SU-DHL-6 (cell line): Measurements from ENCODE around the gene ID4.

Experiments
- H2AFZ ChIP-seq: fragments of 200-600 bp; sonication (generic); 2 replicates; pipeline ENCODE4 v1.6.1; 2014; ENCODE audit warnings: low read depth, mild to moderate bottlenecking, moderate library complexity, mixed read lengths, antibody characterized with exemption, low read length; ENCODE audit not compliant: severe bottlenecking
- H3F3A ChIP-seq: fragments of 200-600 bp; shearing (Covaris generic); 2 replicates; pipeline ENCODE4 v1.6.0; 2016; ENCODE audit warnings: antibody characterized with exemption, mild to moderate bottlenecking; ENCODE audit not compliant: insufficient read depth
- H3K27ac ChIP-seq: fragments of 200-600 bp; sonication (generic); 2 replicates; pipeline ENCODE4 v1.5.1; 2016; ENCODE audit warnings: low read depth, mild to moderate bottlenecking, low read length, moderate library complexity, mixed read lengths
- H3K27me3 ChIP-seq: fragments of 200-600 bp; sonication (generic), shearing (Covaris generic); 2 replicates; pipeline ENCODE4 v1.6.0; 2014; ENCODE audit warnings: mild to moderate bottlenecking, low read length
- H3K36me3 ChIP-seq: fragments of 200-600 bp; sonication (generic); 2 replicates; pipeline ENCODE4 v1.6.1; 2014; ENCODE audit warnings: mild to moderate bottlenecking, low read length, mixed read lengths
- H3K4me2 ChIP-seq: fragments of 300-600, 200-600 bp; shearing (Covaris generic), sonication (generic); 2 replicates; pipeline ENCODE4 v1.6.0; 2014; ENCODE audit warnings: low read length, low read depth, mild to moderate bottlenecking; ENCODE audit not compliant: poor library complexity, severe bottlenecking
- H3K4me3 ChIP-seq: fragments of 200-600 bp; sonication (generic); 2 replicates; pipeline ENCODE4 v1.5.1; 2014; ENCODE audit warnings: antibody characterized with exemption, low read length, mild to moderate bottlenecking, mixed read lengths; ENCODE audit not compliant: insufficient read depth, poor library complexity, severe bottlenecking
- H3K79me2 ChIP-seq: fragments of 200-600 bp; sonication (generic); 2 replicates; pipeline ENCODE4 v1.6.1; 2014; ENCODE audit warnings: mild to moderate bottlenecking, low read length, moderate library complexity; ENCODE audit not compliant: insufficient read depth
- H3K9ac ChIP-seq: fragments of 200-600 bp; sonication (generic); 2 replicates; pipeline ENCODE4 v1.7.0; 2014; ENCODE audit warnings: mild to moderate bottlenecking, low read length
- H3K9me2 ChIP-seq: fragments of 200-600 bp; sonication (generic); replicated peaks from 2 replicates; pipeline ENCODE4 v1.6.1; 2014; ENCODE audit warnings: low read length; ENCODE audit not compliant: insufficient read depth
- H3K9me3 ChIP-seq: fragments of 200-600 bp; sonication (generic); 2 replicates; pipeline ENCODE4 v1.6.1; 2014; ENCODE audit warnings: low read length, mixed read lengths; ENCODE audit not compliant: insufficient read depth
- H4K20me1 ChIP-seq: fragments of 200-600 bp; sonication (generic); 2 replicates; pipeline ENCODE4 v1.6.1; 2014; ENCODE audit warnings: low read depth, mild to moderate bottlenecking, antibody characterized with exemption, low read length, moderate library complexity, mixed read lengths
- CTCF ChIP-seq: fragments of 200-600 bp; sonication (generic); IDR thresholded peaks from one replicate; pipeline ENCODE4 v1.5.1; 2017; ENCODE audit warnings: antibody characterized with exemption, mild to moderate bottlenecking, low read length, moderate library complexity; ENCODE audit not compliant: insufficient read depth, poor library complexity, severe bottlenecking
- EZH2phosphoT487 ChIP-seq: fragments of 200-600 bp; sonication (generic), shearing (Covaris generic); conservative IDR thresholded peaks from 2 replicates; pipeline ENCODE4 v1.6.1; 2018; ENCODE audit warnings: mild to moderate bottlenecking, antibody characterized with exemption, low read length, moderate library complexity, mixed read lengths

Gene ID4, protein sequence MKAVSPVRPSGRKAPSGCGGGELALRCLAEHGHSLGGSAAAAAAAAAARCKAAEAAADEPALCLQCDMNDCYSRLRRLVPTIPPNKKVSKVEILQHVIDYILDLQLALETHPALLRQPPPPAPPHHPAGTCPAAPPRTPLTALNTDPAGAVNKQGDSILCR

GRCh38 chr6:19836799-19837510 lies at the start of gene ID4:
TSS of gene ID4 (plus strand) at chr6:19837370. CDS start at chr6:19837755, 385 bp downstream.
- Histone ChIP-seq H3K4me3 (no peak within 1 kb of the TSS), H3K9ac (no peak within 1 kb of the TSS), H3F3A (no peaks in the 10 kb centered on the region)

DNA sequence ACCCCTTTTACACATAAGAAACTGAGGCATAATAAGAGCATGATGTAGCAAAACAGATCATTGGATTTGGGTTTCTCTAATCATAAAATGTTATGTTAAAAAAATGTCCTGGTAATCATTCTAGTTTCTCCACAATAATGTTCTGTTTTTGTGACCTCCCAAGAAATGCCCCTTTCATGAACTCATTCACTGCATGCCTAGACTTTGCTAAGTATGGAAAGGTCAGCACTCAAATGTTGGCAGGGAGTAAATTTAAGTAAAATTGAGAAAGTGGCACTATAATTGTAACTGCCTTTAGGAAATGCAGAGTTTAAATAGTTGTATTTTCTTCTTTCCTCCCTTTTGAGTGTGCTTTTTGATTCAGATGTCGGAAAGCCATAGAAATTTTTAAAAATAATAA lies 48.5 kb upstream of the ID4 start:
- TF ChIP-seq CTCF (no peak), EZH2phosphoT487 (no peak)

More at GRCh38 chr6:19836799-19837510, at the start of gene ID4:
- no peak within 1 kb of the TSS for H2AFZ ChIP-seq
- no peaks in the 10 kb centered on the region for H3K36me3 ChIP-seq
- no peak within 1 kb of the TSS for H3K27ac ChIP-seq
- no peaks in the 10 kb centered on the region; the same call in 1 of the 2 replicates for H3K9me2 ChIP-seq
- H4K20me1 ChIP-seq, result no peaks in the 10 kb centered on the region
- no peak within 1 kb of the TSS for H3K4me2 ChIP-seq
- no peaks in the 10 kb centered on the region for H3K9me3 ChIP-seq
- TF ChIP-seq EZH2phosphoT487, result no peak
- no peak for TF ChIP-seq CTCF
- no peaks in the 10 kb centered on the region for H3K79me2 ChIP-seq
- no peaks in the 10 kb centered on the region for H3K27me3 ChIP-seq

DNA sequence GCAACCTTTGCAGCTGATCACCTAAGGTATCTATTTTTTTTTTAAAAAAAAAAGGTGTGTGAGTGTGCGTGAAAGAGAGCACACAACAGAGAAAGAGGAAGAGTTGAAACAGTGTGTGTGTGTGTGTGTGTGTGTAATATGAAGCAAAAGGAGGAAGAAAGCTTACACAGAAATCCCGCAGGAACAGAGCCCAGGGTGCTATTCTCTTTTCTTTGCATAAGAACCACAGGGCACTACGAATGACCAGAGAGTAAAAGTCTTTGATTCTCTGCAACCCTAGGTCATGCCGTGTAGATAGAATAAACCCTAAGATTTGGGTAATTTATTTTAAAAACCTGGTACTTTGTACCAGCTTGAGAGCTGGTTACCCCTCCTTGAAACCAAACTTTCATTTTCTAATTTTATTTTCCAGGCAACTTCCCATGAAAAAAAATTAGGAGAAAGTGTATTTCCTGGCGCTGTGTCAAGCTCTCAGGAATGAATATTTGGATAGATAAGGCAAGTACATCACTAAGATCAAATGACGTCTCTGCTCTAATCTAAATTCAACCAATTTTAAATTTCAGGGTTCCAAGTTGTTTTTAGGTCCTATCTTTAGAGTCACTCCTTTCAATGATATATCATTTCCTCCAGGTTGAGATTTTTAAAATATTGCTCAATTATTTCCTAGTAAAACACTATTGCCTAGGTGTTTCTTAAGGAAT lies 47.9 kb upstream of the ID4 start:
- no peak overlapping the region for H2AFZ ChIP-seq
- no peak overlapping the region for H3K27ac ChIP-seq

More for the DNA sequence above, 48.5 kb upstream of the ID4 start:
- no peak overlapping the region for H3K27ac ChIP-seq
- no peaks in the 10 kb centered on the region for H3F3A ChIP-seq
- no peak overlapping the region for H3K9ac ChIP-seq
- H3K36me3 ChIP-seq, result no peaks in the 10 kb centered on the region
- no peak overlapping the region for H3K4me3 ChIP-seq
- H3K79me2 ChIP-seq, result no peaks in the 10 kb centered on the region
- H2AFZ ChIP-seq, result no peak overlapping the region
- no peaks in the 10 kb centered on the region for H3K9me2 ChIP-seq
- no peaks in the 10 kb centered on the region for H4K20me1 ChIP-seq
- H3K27me3 ChIP-seq, result no peaks in the 10 kb centered on the region
- H3K4me2 ChIP-seq, result no peak overlapping the region
- no peaks in the 10 kb centered on the region for H3K9me3 ChIP-seq

More for the DNA sequence above, 47.9 kb upstream of the ID4 start:
- no peaks in the 10 kb centered on the region for H3K9me3 ChIP-seq
- no peaks in the 10 kb centered on the region for H3F3A ChIP-seq
- no peaks in the 10 kb centered on the region for H3K36me3 ChIP-seq
- no peaks in the 10 kb centered on the region for H3K79me2 ChIP-seq
- no peak overlapping the region for H3K4me2 ChIP-seq
- H3K27me3 ChIP-seq, result no peaks in the 10 kb centered on the region
- no peak overlapping the region for H3K4me3 ChIP-seq
- no peak for TF ChIP-seq EZH2phosphoT487
- no peak for TF ChIP-seq CTCF
- no peaks in the 10 kb centered on the region for H4K20me1 ChIP-seq
- no peaks in the 10 kb centered on the region for H3K9me2 ChIP-seq
- H3K9ac ChIP-seq, result no peak overlapping the region
